HK-2 (cell line): Measurements from ENCODE around the gene NKTR.

Experiments
- DNase-seq: peaks from one replicate; pipeline ENCODE4 v3.0.0-alpha.2; 2018; ENCODE audit not compliant: unreplicated experiment

The NKTR gene

GRCh38 chr3:42662037-42662812 lies 61.7 kb downstream of the NKTR start:
- DNase-seq, result no peak

- no peak for DNase-seq
Observed at GRCh38 chr3:42662813-42663535, 62.5 kb downstream of the NKTR start.

GRCh38 chr3:42663581-42664437 lies 63.3 kb downstream of the NKTR start:
- DNase-seq, result no peak

GRCh38 chr3:42664438-42664803 lies 63.9 kb downstream of the NKTR start:
- no peak for DNase-seq

- DNase-seq, result no peak
Observed at GRCh38 chr3:42665050-42665878, 64.8 kb downstream of the NKTR start.

- DNase-seq, result no peak
Observed at GRCh38 chr3:42666022-42666421, 65.5 kb downstream of the NKTR start.

- no peak for DNase-seq
Observed at GRCh38 chr3:42666577-42666998, 66.1 kb downstream of the NKTR start.

- DNase-seq, result no peak
Observed at GRCh38 chr3:42667096-42667522, 66.6 kb downstream of the NKTR start.

GRCh38 chr3:42667523-42668412 lies 67.3 kb downstream of the NKTR start:
- no peak for DNase-seq

GRCh38 chr3:42668413-42668760 lies 67.9 kb downstream of the NKTR start:
- DNase-seq, result no peak

- DNase-seq, result no peak
Observed at GRCh38 chr3:42668793-42669217, 68.3 kb downstream of the NKTR start.

- DNase-seq, result no peak
Observed at GRCh38 chr3:42670051-42670576, 69.6 kb downstream of the NKTR start.

GRCh38 chr3:42670670-42671069 lies 70.2 kb downstream of the NKTR start:
- no peak for DNase-seq

GRCh38 chr3:42672515-42672914 lies 72.0 kb downstream of the NKTR start:
- DNase-seq, result no peak

- DNase-seq, result no peak
Observed at GRCh38 chr3:42673082-42673481, 72.6 kb downstream of the NKTR start.

- no peak for DNase-seq
Observed at GRCh38 chr3:42674146-42674545, 73.7 kb downstream of the NKTR start.

GRCh38 chr3:42675909-42676308 lies 75.4 kb downstream of the NKTR start:
- no peak for DNase-seq

GRCh38 chr3:42678447-42678846 lies 78.0 kb downstream of the NKTR start:
- no peak for DNase-seq

- DNase-seq, result no peak
Observed at GRCh38 chr3:42680271-42680670, 79.8 kb downstream of the NKTR start.

- no peak for DNase-seq
Observed at GRCh38 chr3:42680806-42681205, 80.3 kb downstream of the NKTR start.
